ENCODE data around the gene TAX1BP3. TPM values are rescaled to one million over a fixed set of nuclear protein-coding genes. Genes with fewer than 3 reads are reported as not detected.
A peak's percentile ranks its signal among the peaks of the same experiment; 100 is the strongest.

The TAX1BP3 gene
- total and polyA plus RNA-seq, 2 of the 13 experiments (the other 11 are each of a cell fraction or from before 2014, with no cell fraction given): 16.7 to 45.1 TPM

GRCh38 chr17:3667366-3668278 lies 756 bp downstream of the TAX1BP3 start (continued):
- TF ChIP-seq ZNF773 (CRISPR knock-in tag; IDR thresholded peaks at IDR 0.05; ENCODE audit: borderline replicate concordance) (no peak), ZNF546 (CRISPR knock-in tag; conservative IDR thresholded peaks at IDR 0.05) (no peak), CBX5 (CRISPR knock-in tag; IDR thresholded peaks at IDR 0.05; ENCODE audit: borderline replicate concordance) (no peak), MEIS2 (CRISPR knock-in tag; IDR thresholded peaks at IDR 0.05) (no peak), HNRNPK (IDR thresholded peaks at IDR 0.05; ENCODE audit: low read depth, low read length, poor library complexity, severe bottlenecking) (no peak), ZNF337 (CRISPR knock-in tag; IDR thresholded peaks at IDR 0.05; ENCODE audit: borderline replicate concordance, low read depth) (no peak; the same call in 1 of the 2 replicates), ZKSCAN5 (CRISPR knock-in tag; IDR thresholded peaks at IDR 0.05) (no peak), ETS1 (CRISPR knock-in tag; IDR thresholded peaks at IDR 0.05) (no peak; the same call in 1 of the 2 replicates), RBM39 (IDR thresholded peaks at IDR 0.05; ENCODE audit: low read depth, low read length, poor library complexity, severe bottlenecking) (no peak), ZNF20 (CRISPR knock-in tag; IDR thresholded peaks at IDR 0.05) (no peak), PHB2 (IDR thresholded peaks at IDR 0.05; ENCODE audit: partially characterized antibody) (no peak), NR3C1 (CRISPR knock-in tag; IDR thresholded peaks at IDR 0.05) (no peak), ZNF331 (CRISPR knock-in tag; IDR thresholded peaks at IDR 0.05) (peak; percentile 48; the same call in 1 of the 2 replicates), HNRNPL (IDR thresholded peaks at IDR 0.05; ENCODE audit: low read depth, low read length) (no peak), ZNF572 (CRISPR knock-in tag; IDR thresholded peaks at IDR 0.05) (no peak; the same call in 1 of the 2 replicates), ZNF124 (CRISPR knock-in tag; IDR thresholded peaks at IDR 0.05) (no peak)
- TF ChIP-seq, protein P1, sequence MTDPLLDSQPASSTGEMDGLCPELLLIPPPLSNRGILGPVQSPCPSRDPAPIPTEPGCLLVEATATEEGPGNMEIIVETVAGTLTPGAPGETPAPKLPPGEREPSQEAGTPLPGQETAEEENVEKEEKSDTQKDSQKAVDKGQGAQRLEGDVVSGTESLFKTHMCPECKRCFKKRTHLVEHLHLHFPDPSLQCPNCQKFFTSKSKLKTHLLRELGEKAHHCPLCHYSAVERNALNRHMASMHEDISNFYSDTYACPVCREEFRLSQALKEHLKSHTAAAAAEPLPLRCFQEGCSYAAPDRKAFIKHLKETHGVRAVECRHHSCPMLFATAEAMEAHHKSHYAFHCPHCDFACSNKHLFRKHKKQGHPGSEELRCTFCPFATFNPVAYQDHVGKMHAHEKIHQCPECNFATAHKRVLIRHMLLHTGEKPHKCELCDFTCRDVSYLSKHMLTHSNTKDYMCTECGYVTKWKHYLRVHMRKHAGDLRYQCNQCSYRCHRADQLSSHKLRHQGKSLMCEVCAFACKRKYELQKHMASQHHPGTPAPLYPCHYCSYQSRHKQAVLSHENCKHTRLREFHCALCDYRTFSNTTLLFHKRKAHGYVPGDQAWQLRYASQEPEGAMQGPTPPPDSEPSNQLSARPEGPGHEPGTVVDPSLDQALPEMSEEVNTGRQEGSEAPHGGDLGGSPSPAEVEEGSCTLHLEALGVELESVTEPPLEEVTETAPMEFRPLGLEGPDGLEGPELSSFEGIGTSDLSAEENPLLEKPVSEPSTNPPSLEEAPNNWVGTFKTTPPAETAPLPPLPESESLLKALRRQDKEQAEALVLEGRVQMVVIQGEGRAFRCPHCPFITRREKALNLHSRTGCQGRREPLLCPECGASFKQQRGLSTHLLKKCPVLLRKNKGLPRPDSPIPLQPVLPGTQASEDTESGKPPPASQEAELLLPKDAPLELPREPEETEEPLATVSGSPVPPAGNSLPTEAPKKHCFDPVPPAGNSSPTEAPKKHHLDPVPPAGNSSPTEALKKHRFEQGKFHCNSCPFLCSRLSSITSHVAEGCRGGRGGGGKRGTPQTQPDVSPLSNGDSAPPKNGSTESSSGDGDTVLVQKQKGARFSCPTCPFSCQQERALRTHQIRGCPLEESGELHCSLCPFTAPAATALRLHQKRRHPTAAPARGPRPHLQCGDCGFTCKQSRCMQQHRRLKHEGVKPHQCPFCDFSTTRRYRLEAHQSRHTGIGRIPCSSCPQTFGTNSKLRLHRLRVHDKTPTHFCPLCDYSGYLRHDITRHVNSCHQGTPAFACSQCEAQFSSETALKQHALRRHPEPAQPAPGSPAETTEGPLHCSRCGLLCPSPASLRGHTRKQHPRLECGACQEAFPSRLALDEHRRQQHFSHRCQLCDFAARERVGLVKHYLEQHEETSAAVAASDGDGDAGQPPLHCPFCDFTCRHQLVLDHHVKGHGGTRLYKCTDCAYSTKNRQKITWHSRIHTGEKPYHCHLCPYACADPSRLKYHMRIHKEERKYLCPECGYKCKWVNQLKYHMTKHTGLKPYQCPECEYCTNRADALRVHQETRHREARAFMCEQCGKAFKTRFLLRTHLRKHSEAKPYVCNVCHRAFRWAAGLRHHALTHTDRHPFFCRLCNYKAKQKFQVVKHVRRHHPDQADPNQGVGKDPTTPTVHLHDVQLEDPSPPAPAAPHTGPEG (CRISPR knock-in tag; IDR thresholded peaks at IDR 0.05): no peak
- TF ChIP-seq, protein P2, sequence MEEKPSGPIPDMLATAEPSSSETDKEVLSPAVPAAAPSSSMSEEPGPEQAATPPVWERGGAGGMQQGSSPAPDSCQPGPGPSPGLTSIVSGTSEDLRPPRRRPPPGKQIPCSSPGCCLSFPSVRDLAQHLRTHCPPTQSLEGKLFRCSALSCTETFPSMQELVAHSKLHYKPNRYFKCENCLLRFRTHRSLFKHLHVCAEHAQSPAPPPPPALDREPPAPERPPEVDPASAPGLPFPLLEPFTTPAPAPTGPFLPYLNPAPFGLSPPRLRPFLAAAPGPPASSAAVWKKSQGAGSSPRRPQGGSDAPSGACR (CRISPR knock-in tag; IDR thresholded peaks at IDR 0.05): no peak
- TF ChIP-seq, protein P3, sequence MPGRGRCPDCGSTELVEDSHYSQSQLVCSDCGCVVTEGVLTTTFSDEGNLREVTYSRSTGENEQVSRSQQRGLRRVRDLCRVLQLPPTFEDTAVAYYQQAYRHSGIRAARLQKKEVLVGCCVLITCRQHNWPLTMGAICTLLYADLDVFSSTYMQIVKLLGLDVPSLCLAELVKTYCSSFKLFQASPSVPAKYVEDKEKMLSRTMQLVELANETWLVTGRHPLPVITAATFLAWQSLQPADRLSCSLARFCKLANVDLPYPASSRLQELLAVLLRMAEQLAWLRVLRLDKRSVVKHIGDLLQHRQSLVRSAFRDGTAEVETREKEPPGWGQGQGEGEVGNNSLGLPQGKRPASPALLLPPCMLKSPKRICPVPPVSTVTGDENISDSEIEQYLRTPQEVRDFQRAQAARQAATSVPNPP (CRISPR knock-in tag; IDR thresholded peaks at IDR 0.05): peak; percentile 69; the same call in 1 of the 2 replicates
